Measurements from ENCODE around the gene KATNIP. TPM values are rescaled to one million over a fixed set of nuclear protein-coding genes. Genes with fewer than 3 reads are reported as not detected.

Gene KATNIP
- total and polyA plus RNA-seq, 8 donors, result 18.1 to 29.2 (median 21.2) TPM

DNA sequence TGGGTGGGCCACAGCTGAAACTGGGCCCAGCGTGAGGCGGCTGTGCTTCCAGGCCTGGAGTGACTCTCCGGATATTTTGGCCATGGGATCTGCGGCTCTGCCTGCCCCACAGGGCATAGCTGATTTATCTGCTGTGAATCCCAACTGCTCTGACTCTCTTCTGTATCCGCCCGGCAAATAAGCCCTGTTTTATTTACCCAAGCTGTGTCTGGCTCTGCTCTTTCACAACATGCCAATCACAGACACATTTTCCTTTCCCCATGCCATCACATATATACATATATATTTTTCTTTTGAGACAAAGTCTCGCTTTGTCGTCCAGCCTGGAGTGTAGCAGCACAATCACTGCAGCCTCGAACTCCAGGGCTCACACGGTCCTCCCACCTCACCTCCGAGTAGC, 33.6 kb upstream of the KATNIP start:
- Histone ChIP-seq H3K9me3 (no peaks in the 10 kb centered on the region), H3K4me3 (no peak overlapping the region), H3K27me3 (no peaks in the 10 kb centered on the region), H3K4me1 (peaks cover 0 to 3% of the 10 kb centered on the region in 2 donors), H3K27ac (no peak overlapping the region), H3K36me3 (peaks cover 0 to 86% of the 10 kb centered on the region in 2 donors)
- DNase-seq (no peak), ATAC-seq (no peak)
- TF ChIP-seq, protein P1, sequence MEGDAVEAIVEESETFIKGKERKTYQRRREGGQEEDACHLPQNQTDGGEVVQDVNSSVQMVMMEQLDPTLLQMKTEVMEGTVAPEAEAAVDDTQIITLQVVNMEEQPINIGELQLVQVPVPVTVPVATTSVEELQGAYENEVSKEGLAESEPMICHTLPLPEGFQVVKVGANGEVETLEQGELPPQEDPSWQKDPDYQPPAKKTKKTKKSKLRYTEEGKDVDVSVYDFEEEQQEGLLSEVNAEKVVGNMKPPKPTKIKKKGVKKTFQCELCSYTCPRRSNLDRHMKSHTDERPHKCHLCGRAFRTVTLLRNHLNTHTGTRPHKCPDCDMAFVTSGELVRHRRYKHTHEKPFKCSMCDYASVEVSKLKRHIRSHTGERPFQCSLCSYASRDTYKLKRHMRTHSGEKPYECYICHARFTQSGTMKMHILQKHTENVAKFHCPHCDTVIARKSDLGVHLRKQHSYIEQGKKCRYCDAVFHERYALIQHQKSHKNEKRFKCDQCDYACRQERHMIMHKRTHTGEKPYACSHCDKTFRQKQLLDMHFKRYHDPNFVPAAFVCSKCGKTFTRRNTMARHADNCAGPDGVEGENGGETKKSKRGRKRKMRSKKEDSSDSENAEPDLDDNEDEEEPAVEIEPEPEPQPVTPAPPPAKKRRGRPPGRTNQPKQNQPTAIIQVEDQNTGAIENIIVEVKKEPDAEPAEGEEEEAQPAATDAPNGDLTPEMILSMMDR (IDR thresholded peaks at IDR 0.05), result no peak
- intact Hi-C loops (cut with DNase I), result no loop called here

DNA sequence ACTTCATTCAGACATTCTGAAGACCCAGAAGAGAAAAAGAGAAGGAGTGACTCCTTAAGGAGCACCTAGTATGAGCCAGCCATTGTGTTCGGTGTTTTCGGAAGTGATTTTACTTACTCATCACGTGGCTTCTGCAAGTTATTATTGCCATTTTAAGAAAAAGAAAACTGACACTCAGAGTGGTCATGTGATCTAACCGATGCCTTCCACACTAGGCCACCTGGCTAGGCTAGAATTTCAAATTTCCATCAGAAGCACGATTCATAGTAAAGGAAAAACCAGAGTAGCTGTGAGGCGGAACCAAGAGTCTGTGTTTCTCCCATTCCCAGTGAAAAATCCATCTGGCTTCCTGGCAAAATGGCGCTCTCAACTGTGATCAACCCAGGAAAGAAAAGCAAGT, 32.3 kb upstream of the KATNIP start:
- intact Hi-C loops (cut with DNase I), result no loop called here
- Histone ChIP-seq H3K4me3 (no peak overlapping the region), H3K4me1 (peaks cover 0 to 5% of the 10 kb centered on the region in 2 donors), H3K36me3 (peaks cover 0 to 82% of the 10 kb centered on the region in 2 donors), H3K27ac (no peak overlapping the region), H3K27me3 (no peaks in the 10 kb centered on the region), H3K9me3 (no peaks in the 10 kb centered on the region)
- DNase-seq (no peak), ATAC-seq (no peak)
- TF ChIP-seq, protein P1 (IDR thresholded peaks at IDR 0.05), result no peak

DNA sequence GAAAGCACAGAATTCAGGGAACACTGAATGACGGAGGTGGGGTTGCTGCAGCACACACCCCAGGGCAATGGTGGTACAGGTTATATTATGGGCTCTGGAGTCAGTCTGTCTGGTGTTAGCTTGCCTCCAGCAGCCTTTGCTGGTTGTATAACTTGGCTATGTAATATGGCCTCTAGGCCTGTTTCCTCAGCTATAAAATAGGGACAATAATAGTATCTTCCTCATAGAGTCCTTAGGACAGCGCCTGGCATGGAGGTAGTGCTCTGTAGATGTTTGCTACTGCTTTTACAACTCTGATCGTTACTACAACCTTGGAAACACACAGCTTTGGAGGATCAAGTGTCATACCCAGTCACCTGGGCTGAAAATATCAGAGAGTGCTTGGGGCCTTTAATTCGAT, 31.7 kb upstream of the KATNIP start:
- Histone ChIP-seq H3K9me3 (no peaks in the 10 kb centered on the region), H3K27ac (no peak overlapping the region), H3K4me3 (no peak overlapping the region), H3K4me1 (peaks cover 0 to 5% of the 10 kb centered on the region in 2 donors), H3K27me3 (no peaks in the 10 kb centered on the region), H3K36me3 (peaks cover 0 to 82% of the 10 kb centered on the region in 2 donors)
- DNase-seq, result no peak
- ATAC-seq, result no peak
- TF ChIP-seq, protein P1 (IDR thresholded peaks at IDR 0.05), result no peak
- intact Hi-C loops (cut with DNase I), result no loop called here

DNA sequence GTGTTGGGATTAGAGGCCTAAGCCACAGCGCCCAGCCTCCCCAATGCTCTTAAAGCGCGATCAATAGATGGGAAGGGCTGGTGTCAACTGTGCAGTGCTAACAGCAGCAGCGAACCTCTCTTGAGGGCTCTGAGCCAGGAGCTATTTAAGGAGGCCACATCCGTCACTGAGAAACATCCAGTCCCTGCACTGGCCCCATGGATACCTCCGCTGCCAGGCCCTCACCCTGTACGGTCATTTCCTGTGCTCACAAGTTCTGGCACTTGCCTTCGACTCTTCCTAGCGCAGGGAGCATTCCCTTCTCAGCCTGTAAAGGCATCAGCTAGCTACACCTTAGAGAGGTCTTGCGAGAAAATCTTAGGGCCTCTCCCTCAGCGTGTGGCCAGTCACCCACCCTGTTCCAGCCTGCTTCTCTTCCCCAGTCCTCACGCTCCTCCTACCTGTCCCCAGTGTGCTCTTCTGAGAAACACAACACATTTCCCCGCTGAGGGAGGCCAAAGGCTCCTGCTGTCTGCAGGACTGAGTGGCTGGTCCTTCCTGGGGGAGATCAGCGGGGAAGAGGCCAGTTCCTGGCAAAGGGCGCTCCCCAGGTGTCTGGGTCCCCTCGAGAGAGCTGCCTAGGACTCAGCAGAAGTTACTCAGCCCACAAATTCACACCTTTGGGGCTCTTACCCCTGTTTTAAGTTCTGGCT, 28.8 kb upstream of the KATNIP start:
- TF ChIP-seq, protein P1 (IDR thresholded peaks at IDR 0.05), result no peak
- Histone ChIP-seq H3K27ac (peak overlapping the region in 1 of 2 donors; percentile 66), H3K4me1 (peaks cover 0 to 5% of the 10 kb centered on the region in 2 donors), H3K27me3 (no peaks in the 10 kb centered on the region), H3K4me3 (no peak overlapping the region), H3K36me3 (peaks cover 0 to 85% of the 10 kb centered on the region in 2 donors), H3K9me3 (peaks cover 0 to 3% of the 10 kb centered on the region in 2 donors)
- DNase-seq, result peak in 1 of 4 donors; percentile 32
- intact Hi-C loops (cut with DNase I), result no loop called here
- peak; percentile 32 for ATAC-seq

DNA sequence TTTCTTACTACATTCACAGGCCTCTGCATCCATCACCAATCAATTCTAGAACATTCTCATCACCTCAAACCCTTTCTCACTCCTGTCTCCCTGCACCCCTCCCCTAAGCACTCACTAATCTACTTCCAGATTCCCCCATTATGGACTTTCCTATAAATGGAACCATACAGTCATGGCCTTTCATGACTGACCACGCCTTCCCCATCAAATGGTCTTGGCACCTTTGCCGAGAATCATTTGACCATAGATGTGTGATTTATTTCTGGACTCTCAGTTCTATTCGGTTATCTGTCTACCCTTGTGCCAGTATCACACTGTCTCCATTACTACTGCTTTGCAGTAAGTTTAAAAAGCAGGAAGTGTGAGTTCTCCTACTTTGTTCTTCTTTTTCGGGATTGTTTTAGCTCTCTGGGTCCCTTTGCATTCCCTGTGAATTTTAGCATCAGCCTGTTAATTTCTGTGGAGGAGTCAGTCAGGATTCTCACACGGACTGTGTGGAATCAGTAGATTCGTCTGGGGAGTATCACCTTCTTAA, 27.7 kb upstream of the KATNIP start:
- Histone ChIP-seq H3K9me3 (peaks cover 0 to 3% of the 10 kb centered on the region in 2 donors), H3K4me1 (peaks cover 0 to 5% of the 10 kb centered on the region in 2 donors), H3K4me3 (no peak overlapping the region), H3K36me3 (peaks cover 3 to 85% of the 10 kb centered on the region in 2 donors), H3K27ac (no peak overlapping the region), H3K27me3 (no peaks in the 10 kb centered on the region)
- intact Hi-C loops (cut with DNase I), result no loop called here
- ATAC-seq, result no peak
- TF ChIP-seq, protein P1 (IDR thresholded peaks at IDR 0.05), result no peak
- DNase-seq, result no peak
